Ishikawa (cell line): ENCODE results near the gene VGLL3.

Experiments used
- CREB1 ChIP-seq: IDR thresholded peaks from 2 replicates; pipeline ENCODE4 v1.6.1; 2012; ENCODE audit warnings: low read depth
- EP300 ChIP-seq: IDR thresholded peaks from 2 replicates; pipeline ENCODE4 v1.6.1; 2012; ENCODE audit warnings: borderline replicate concordance
- MAX ChIP-seq: IDR thresholded peaks from 2 replicates; pipeline ENCODE4 v1.6.1; 2012
- REST ChIP-seq: IDR thresholded peaks from 2 replicates; pipeline ENCODE4 v1.6.1; 2012; ENCODE audit warnings: low read depth, mild to moderate bottlenecking
- TAF1 ChIP-seq: IDR thresholded peaks from 2 replicates; pipeline ENCODE4 v1.6.1; 2012; ENCODE audit warnings: low read depth, mild to moderate bottlenecking

- TF ChIP-seq MAX: no peak
- TF ChIP-seq EP300: no peak
- TF ChIP-seq CREB1: no peak
- no peak for TF ChIP-seq TAF1
- no peak for TF ChIP-seq REST
These were observed 36.2 kb downstream of the VGLL3 start for GRCh38 chr3:86954747-86955146.
